Activated CD4-positive, alpha-beta memory T cell treated with anti-CD3 and anti-CD28 coated beads for 36 hours (primary cell): ENCODE measurements around the gene AKAP3. TPM values are rescaled to one million over a fixed set of nuclear protein-coding genes. Genes with fewer than 3 reads are reported as not detected.

Experiments
- CTCF ChIA-PET: fragments of 350-600 bp; sonication (Branson Sonifier 250); formaldehyde crosslinking; loops from one replicate; lab custom pipeline; 2021; ENCODE audit warnings: antibody characterized with exemption, inconsistent platforms; lab: Charles Lee
- POLR2A ChIA-PET: fragments of 350-600 bp; sonication (Branson Sonifier 250); formaldehyde crosslinking; loops from one replicate; lab custom pipeline; 2021; ENCODE audit warnings: antibody characterized with exemption; lab: Charles Lee
- DNase-seq: peaks from one replicate; pipeline ENCODE4 v3.0.0-alpha.2; 2020
- H3K27ac Mint-ChIP-seq: one replicate; pipeline ENCODE4 v1.8.0; 2021; ENCODE audit warnings: mixed read lengths
- H3K27me3 Mint-ChIP-seq: one replicate; pipeline ENCODE4 v1.8.0; 2021; ENCODE audit warnings: mixed read lengths
- H3K36me3 Mint-ChIP-seq: one replicate; pipeline ENCODE4 v1.8.0; 2021; ENCODE audit warnings: mixed read lengths
- H3K4me1 Mint-ChIP-seq: one replicate; pipeline ENCODE4 v1.8.0; 2021; ENCODE audit warnings: low read depth, mixed read lengths
- H3K4me3 Mint-ChIP-seq: one replicate; pipeline ENCODE4 v1.8.0; 2021; ENCODE audit warnings: mild to moderate bottlenecking, mixed read lengths
- H3K9me3 Mint-ChIP-seq: one replicate; pipeline ENCODE4 v1.8.0; 2021; ENCODE audit warnings: mixed read lengths
- intact Hi-C: fragments of 100-400 bp; cut with micrococcal nuclease; formaldehyde crosslinking; loops from one replicate; pipeline ENCODE4 v1.15.1; 2023
- total RNA-seq, 2 experiments: library from RNA; stranded (reverse); gene quantifications; one replicate each; pipeline ENCODE4 v1.2.3, GENCODE V29; 2021

The AKAP3 gene
- total RNA-seq, 2 experiments from 2014 or later: 2.9 to 3.1 TPM

DNA sequence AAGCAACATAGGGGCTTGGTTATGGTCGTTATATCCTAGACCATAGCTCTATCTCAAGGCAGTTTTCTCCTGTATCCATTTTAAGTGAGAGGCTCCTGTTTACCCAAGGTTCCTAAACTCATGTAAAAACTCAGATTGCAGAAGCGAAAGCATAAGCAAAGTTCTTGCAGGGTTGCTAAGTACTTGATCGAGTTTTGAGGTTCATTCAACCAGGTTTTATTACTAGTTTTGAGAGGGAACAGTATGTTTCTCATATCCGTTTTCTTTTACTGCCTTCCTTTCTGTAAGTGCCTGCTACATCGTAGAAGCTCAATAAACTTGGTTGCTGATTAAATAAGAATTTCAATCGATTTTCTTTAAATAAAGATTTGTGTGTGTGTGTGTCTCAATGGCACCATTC lies 5.1 kb downstream of the AKAP3 start:
- ChIA-PET POLR2A (interaction anchor here (0.9 kb wide), 1 partner anchor 11 kb away, joined by 3 read pairs; no protein-coding TSS in a partner anchor), CTCF (interaction anchor here (1.4 kb wide), 1 partner anchor 41 kb away, joined by 5 read pairs; no protein-coding TSS in a partner anchor)
- Mint-ChIP-seq H3K27me3 (peaks cover 2% of the 10 kb centered on the region), H3K4me1 (peaks cover 11% of the 10 kb centered on the region), H3K4me3 (no peak overlapping the region), H3K9me3 (no peaks in the 10 kb centered on the region), H3K27ac (no peak overlapping the region), H3K36me3 (no peaks in the 10 kb centered on the region)
- intact Hi-C loops: no loop called here
- no peak for DNase-seq

DNA sequence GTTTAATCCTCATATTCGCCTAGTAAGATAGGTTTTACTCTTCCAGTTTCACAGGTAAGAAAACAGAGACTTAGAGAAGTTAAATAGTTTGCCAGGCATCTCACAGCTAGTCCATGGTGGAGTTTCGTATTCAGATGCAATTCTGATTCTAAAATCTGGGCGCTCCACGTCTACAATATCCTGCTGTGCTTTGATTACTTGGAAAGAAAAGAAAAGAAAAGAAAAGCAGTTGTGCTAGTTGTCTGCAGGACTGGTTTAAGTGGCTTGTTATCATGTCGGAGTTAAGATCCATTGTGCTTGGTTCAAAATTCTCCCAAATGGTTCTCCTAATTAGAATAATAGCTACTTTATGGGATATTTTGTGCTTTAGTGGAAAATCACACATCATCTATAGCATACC lies 18.6 kb downstream of the AKAP3 start:
- CTCF ChIA-PET: interaction anchor here (0.6 kb wide), 1 partner anchor 827 kb away, joined by 3 read pairs; no protein-coding TSS in a partner anchor
- Mint-ChIP-seq H3K27ac (no peak overlapping the region), H3K27me3 (peaks cover 2% of the 10 kb centered on the region), H3K9me3 (no peaks in the 10 kb centered on the region), H3K4me3 (no peak overlapping the region), H3K36me3 (no peaks in the 10 kb centered on the region), H3K4me1 (no peaks in the 10 kb centered on the region)
- DNase-seq: no peak
- POLR2A ChIA-PET: no interaction called here
- intact Hi-C loops: no loop called here

DNA sequence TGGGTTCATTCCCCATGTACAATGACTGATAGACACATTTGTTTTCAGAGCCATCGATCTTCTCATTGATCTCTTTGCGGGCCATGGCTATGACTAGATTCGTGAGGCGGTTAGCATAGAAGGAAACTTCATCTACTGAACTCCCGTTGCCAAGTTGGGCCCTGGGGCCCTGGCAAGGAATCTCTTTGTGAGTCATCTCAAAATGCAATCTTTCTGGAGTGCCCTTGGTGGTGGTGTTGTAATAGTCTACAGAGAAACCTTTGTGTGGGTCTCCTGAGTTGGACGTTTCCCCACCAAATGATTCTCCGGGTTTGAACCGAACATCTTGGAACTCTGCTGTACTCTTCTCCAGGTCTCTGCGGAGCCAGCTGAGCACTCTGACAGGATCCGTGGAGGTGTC lies 20.4 kb downstream of the AKAP3 start:
- no peak for DNase-seq
- Mint-ChIP-seq H3K27ac (no peak overlapping the region), H3K9me3 (no peaks in the 10 kb centered on the region)

DNA sequence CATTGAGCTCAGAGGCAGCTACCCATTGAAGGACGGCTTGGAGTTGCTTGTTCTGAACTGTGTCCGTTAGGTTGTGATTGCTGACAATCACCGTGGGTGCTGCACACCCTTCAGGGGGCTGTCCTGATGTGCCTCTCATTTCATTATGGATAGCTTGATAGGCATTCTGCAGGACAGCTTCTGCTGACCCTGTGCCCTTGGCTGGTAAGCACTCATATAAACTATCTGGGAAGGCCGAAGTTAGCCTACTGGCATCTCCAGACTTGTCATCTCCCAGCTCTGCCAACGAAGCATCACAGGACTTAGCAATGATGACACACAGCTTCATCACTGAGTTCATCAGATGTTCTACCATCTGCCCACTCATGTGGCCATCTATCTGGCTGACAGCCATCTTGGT lies 22.3 kb downstream of the AKAP3 start:
- POLR2A ChIA-PET: interaction anchor here (0.6 kb wide), 1 partner anchor 1698 kb away, joined by 3 read pairs; no protein-coding TSS in a partner anchor
- CTCF ChIA-PET: no interaction called here
- Mint-ChIP-seq H3K4me1 (no peaks in the 10 kb centered on the region), H3K27ac (no peak overlapping the region), H3K4me3 (no peak overlapping the region), H3K9me3 (no peaks in the 10 kb centered on the region), H3K36me3 (no peaks in the 10 kb centered on the region), H3K27me3 (peaks cover 5% of the 10 kb centered on the region)
- DNase-seq: no peak
- intact Hi-C loops: no loop called here

More for the DNA sequence above, 20.4 kb downstream of the AKAP3 start:
- no peak overlapping the region for H3K4me3 Mint-ChIP-seq
- ChIA-PET POLR2A (no interaction called here), CTCF (no interaction called here)
- H3K36me3 Mint-ChIP-seq: no peaks in the 10 kb centered on the region
- intact Hi-C loops: no loop called here
- no peaks in the 10 kb centered on the region for H3K4me1 Mint-ChIP-seq
- peaks cover 2% of the 10 kb centered on the region for H3K27me3 Mint-ChIP-seq

DNA sequence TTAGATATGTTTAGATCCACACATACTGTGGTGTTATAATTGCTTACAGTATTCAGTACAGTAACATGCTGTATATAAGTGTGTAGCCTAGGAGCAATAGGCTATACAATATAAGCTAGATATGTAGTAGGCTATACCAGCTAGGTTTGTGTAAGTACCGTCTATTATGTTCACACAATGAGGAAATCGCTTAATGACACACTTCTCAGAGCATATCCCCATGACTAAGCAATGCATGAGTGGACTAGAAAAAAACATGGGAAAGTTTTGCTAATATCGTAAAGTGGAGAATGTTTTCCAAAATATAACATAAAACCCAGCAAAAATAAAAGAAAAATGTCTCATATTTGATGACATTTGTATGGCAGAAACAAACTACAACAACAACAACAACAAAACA lies 27.3 kb downstream of the AKAP3 start:
- Mint-ChIP-seq H3K36me3 (no peaks in the 10 kb centered on the region), H3K4me3 (no peak overlapping the region), H3K27ac (no peak overlapping the region), H3K27me3 (peaks cover 3% of the 10 kb centered on the region), H3K9me3 (no peaks in the 10 kb centered on the region), H3K4me1 (no peaks in the 10 kb centered on the region)
- POLR2A ChIA-PET: no interaction called here
- intact Hi-C loops: no loop called here
- CTCF ChIA-PET: interaction anchor here (0.9 kb wide), 1 partner anchor 16 kb away, joined by 4 read pairs; no protein-coding TSS in a partner anchor
- no peak for DNase-seq

DNA sequence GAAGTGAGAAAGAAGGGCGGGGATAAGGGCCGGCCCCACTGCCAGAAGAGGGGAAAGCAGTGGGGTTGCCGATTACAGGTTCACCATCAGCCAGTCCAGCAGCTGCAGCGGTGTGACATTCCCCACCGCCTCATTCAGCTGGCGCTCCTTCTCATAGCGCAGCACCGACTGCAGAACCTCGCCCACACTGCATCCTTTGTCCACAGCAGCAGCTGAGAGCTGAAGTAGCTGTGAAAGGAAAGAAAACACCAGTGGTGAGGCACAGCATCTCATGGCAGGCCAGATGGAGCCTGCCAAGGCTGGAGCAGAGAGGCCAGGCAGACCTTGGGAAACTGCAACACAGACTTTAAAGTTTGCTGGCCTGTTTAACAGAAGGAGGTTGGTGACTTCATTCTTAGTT lies 33.2 kb downstream of the AKAP3 start:
- POLR2A ChIA-PET: no interaction called here

DNA sequence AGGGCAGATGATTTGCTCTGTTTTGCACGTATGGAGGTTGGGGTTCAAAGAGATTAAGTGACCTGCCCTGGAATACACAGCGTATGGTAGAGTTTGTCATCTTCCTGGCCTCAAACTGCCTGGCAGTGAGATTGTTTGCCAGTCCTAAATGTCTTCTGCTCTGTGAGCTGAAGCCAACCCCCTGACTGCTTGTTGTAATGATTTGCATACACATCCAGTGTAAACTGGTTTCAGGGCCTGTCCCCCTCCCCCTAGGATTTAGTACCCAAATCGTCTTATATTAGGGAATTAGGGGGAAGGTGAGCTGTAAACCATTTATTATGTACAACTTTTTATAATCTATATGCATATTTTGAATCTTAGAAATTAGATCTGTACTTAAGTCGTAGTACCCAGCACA lies 38.4 kb downstream of the AKAP3 start:
- H3K4me1 Mint-ChIP-seq: peaks cover 11% of the 10 kb centered on the region
- intact Hi-C loops: no loop called here
- no peak for DNase-seq
- H3K27me3 Mint-ChIP-seq: no peaks in the 10 kb centered on the region
- CTCF ChIA-PET: interaction anchor here (0.7 kb wide), 1 partner anchor 147 kb away, joined by 3 read pairs; no protein-coding TSS in a partner anchor
- peaks cover 31% of the 10 kb centered on the region for H3K36me3 Mint-ChIP-seq
- H3K4me3 Mint-ChIP-seq: no peak overlapping the region
- H3K9me3 Mint-ChIP-seq: no peaks in the 10 kb centered on the region
- no peak overlapping the region for H3K27ac Mint-ChIP-seq
- POLR2A ChIA-PET: no interaction called here

More for the DNA sequence above, 33.2 kb downstream of the AKAP3 start:
- H3K4me3 Mint-ChIP-seq: no peak overlapping the region
- no peaks in the 10 kb centered on the region for H3K9me3 Mint-ChIP-seq
- no peak overlapping the region for H3K27ac Mint-ChIP-seq
- H3K4me1 Mint-ChIP-seq: no peaks in the 10 kb centered on the region
- DNase-seq: no peak
- H3K27me3 Mint-ChIP-seq: no peaks in the 10 kb centered on the region
- CTCF ChIA-PET: interaction anchor here (1.1 kb wide), 1 partner anchor 11 kb away, joined by 3 read pairs; no protein-coding TSS in a partner anchor
- intact Hi-C loops: no loop called here
- peaks cover 26% of the 10 kb centered on the region for H3K36me3 Mint-ChIP-seq

DNA sequence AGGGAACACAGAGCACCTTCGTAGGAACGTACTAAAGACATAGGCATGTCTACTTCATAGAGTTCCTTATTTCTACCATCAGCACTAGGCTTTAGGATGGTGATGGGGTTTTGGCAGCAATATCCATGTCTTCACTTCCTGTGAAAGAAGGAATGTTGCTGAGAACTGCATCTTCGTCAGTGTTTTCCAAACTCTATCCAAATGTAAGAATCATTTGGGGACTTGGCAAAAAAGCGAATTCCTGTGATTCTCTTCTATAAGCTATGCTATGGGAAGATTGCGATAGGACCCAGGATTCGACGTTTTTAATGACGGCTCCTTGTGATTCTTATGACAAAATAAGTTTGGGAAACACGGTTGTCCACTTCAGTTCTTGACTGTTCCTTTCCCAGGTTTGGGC lies 39.8 kb downstream of the AKAP3 start:
- no peak for DNase-seq
- ChIA-PET CTCF (no interaction called here), POLR2A (no interaction called here)
- peaks cover 17% of the 10 kb centered on the region for H3K4me1 Mint-ChIP-seq
- intact Hi-C loops: no loop called here
- H3K36me3 Mint-ChIP-seq: peaks cover 24% of the 10 kb centered on the region
- H3K27ac Mint-ChIP-seq: no peak overlapping the region
- no peaks in the 10 kb centered on the region for H3K9me3 Mint-ChIP-seq
- peaks cover 2% of the 10 kb centered on the region for H3K27me3 Mint-ChIP-seq
- H3K4me3 Mint-ChIP-seq: no peak overlapping the region

DNA sequence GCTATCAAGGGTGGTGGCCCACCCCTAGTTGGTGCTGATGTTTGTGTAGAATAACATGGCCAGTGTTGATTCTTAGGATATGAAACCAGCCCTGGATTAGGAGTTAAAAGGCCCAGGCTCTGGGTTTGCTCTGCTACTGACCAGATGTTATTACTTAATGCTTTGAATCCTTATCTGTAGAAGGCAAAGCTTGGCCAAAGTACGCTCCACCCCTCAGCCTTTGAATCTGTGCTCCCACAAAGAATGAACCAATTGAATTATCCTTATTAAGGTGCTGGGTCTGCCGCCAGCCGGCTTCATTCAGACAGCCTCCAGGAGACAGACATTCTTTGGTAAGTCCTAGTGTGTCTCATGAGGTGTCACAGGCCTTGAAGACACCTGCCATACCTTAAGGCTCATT lies 41.8 kb downstream of the AKAP3 start:
- ChIA-PET POLR2A (no interaction called here), CTCF (no interaction called here)
- Mint-ChIP-seq H3K27ac (no peak overlapping the region), H3K4me3 (no peak overlapping the region), H3K27me3 (peaks cover 14% of the 10 kb centered on the region), H3K9me3 (no peaks in the 10 kb centered on the region), H3K4me1 (peaks cover 17% of the 10 kb centered on the region), H3K36me3 (peaks cover 13% of the 10 kb centered on the region)
- no peak for DNase-seq
- intact Hi-C loops: no loop called here

DNA sequence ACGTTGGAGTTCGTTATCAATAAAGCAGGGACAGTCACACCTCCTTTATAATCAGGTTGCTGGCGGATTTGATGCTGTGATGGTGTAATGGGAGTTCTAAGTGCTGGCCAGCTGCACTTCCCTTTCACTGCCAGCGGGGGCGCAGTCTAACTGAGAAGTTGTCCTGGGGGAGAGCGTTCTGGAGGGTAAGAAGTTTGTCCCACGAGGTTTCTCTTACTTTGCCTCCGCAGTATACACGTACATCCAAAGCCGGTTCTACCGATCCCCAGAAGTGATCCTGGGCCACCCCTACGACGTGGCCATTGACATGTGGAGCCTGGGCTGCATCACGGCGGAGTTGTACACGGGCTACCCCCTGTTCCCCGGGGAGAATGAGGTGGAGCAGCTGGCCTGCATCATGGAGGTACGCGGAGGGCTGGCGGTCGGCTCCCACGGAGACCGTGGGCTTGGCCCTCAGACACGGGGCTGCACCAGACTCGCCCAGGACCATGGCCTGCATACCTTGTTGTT lies 44.1 kb downstream of the AKAP3 start:
- H3K9me3 Mint-ChIP-seq: no peaks in the 10 kb centered on the region
- H3K27ac Mint-ChIP-seq: peak overlapping the region; percentile 88
- CTCF ChIA-PET: interaction anchor here (0.7 to 3.7 kb wide), 7 partner anchors 9 to 184 kb away, joined by 3 to 16 read pairs (median 3); partner anchors contain the start of genes AKAP3 and NDUFA9
- H3K4me1 Mint-ChIP-seq: peaks cover 17% of the 10 kb centered on the region
- POLR2A ChIA-PET: no interaction called here
- intact Hi-C loops: loop anchor here (1.0 kb wide), 2 partner anchors 45 to 154 kb away; partner anchors contain the start of genes AKAP3 and NDUFA9
- H3K27me3 Mint-ChIP-seq: peaks cover 15% of the 10 kb centered on the region
- H3K36me3 Mint-ChIP-seq: peaks cover 1% of the 10 kb centered on the region
- peak; percentile 88 for DNase-seq
- peak overlapping the region; percentile 99 for H3K4me3 Mint-ChIP-seq

DNA sequence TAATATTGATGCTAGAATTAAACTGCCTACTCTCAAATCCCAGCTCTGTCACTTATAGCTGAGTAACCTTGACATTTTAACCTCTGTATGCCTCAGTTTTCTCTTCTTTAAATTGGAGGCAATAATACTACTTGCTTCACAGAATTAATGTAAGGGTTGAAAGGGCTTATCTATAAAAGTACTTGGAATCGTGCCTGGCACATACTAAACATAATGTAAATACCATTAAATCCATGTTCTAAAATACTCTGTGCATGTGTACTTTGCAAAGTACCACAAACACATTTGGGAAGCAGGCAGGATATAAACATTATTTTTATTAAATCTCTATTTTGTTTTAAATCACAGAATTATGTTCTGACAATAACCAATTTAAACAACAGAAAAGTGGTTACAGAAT lies 44.9 kb downstream of the AKAP3 start:
- no peak for DNase-seq
- intact Hi-C loops: loop anchor here (1.0 kb wide), 1 partner anchor 45 kb away; the partner anchor contains the start of genes AKAP3 and NDUFA9
- CTCF ChIA-PET: interaction anchor here (0.6 to 3.7 kb wide), 8 partner anchors 8 to 1531 kb away, joined by 3 to 16 read pairs (median 3); partner anchors contain the start of genes AKAP3 and NDUFA9
- Mint-ChIP-seq H3K4me1 (peaks cover 17% of the 10 kb centered on the region), H3K27ac (no peak overlapping the region), H3K9me3 (no peaks in the 10 kb centered on the region), H3K27me3 (peaks cover 15% of the 10 kb centered on the region), H3K4me3 (no peak overlapping the region), H3K36me3 (no peaks in the 10 kb centered on the region)
- POLR2A ChIA-PET: no interaction called here

DNA sequence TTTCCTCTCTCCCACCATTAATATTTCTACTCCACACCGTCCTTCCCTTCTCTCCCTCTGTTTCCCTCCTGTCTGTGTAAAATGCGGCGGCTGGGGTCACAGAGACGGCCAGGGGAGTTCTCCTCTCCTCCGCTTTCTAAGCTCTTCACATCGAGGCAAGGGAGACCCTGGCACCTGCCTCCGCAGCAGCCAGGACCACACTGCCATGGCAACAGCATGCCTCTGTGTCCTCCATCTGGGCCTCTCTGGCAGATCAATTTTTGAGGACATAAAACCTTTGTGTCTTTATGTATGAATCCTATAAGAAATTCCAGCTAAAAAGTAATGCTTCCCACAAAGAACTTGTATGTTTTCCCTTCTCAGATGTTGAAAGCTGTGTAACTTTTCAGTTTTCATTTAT lies 45.4 kb downstream of the AKAP3 start:
- ChIA-PET CTCF (interaction anchor here (0.6 to 3.7 kb wide), 5 partner anchors 37 to 1530 kb away, joined by 3 to 16 read pairs (median 3); partner anchors contain the start of genes AKAP3 and NDUFA9), POLR2A (no interaction called here)
- Mint-ChIP-seq H3K4me3 (no peak overlapping the region), H3K4me1 (peaks cover 17% of the 10 kb centered on the region), H3K36me3 (no peaks in the 10 kb centered on the region), H3K27me3 (peaks cover 15% of the 10 kb centered on the region), H3K27ac (no peak overlapping the region), H3K9me3 (no peaks in the 10 kb centered on the region)
- DNase-seq: no peak
- intact Hi-C loops: no loop called here
